Natural killer cell (primary cell): ENCODE data around the gene ADPRS. TPM values are rescaled to one million over a fixed set of nuclear protein-coding genes. Genes with fewer than 3 reads are reported as not detected.
A peak's percentile ranks its signal among the peaks of the same experiment; 100 is the strongest.

ENCODE experiments used
- ATAC-seq, 3 donors: fragments of 150-1000 bp in 2 of 3; fragments of 200-7000 bp in 1 of 3; cut with Tn5 transposase; 1 replicate in 1 of 3; 2 replicates in 2 of 3; pipeline ENCODE4 v1.10.0; 2021; ENCODE audit warnings: mild to moderate bottlenecking in 2 of 3, moderate library complexity in 2 of 3
- DNase-seq, 2 donors: peaks; one replicate each; pipeline versions ENCODE4 v3.0.0 to v3.0.0-alpha.2; 2013 to 2021; ENCODE audit warnings: mixed read lengths in 1 of 2
- H3K27ac ChIP-seq: one replicate; pipeline ENCODE4 v1.5.1; 2013; ENCODE audit warnings: mild to moderate bottlenecking, low read length
- H3K27me3 ChIP-seq: one replicate; pipeline ENCODE4 v1.6.1; 2013; ENCODE audit warnings: low read length; ENCODE audit not compliant: control insufficient read depth, insufficient read depth
- H3K36me3 ChIP-seq: one replicate; pipeline ENCODE4 v1.6.1; 2013; ENCODE audit warnings: low read length; ENCODE audit not compliant: control insufficient read depth, insufficient read depth
- H3K4me1 ChIP-seq: one replicate; pipeline ENCODE4 v1.6.1; 2013; ENCODE audit warnings: low read length; ENCODE audit not compliant: control insufficient read depth, insufficient read depth
- H3K4me3 ChIP-seq: one replicate; pipeline ENCODE4 v1.5.1; 2013; ENCODE audit warnings: low read length
- H3K9me3 ChIP-seq: one replicate; pipeline ENCODE4 v1.6.1; 2013; ENCODE audit warnings: low read length; ENCODE audit not compliant: control insufficient read depth, insufficient read depth
- H3K27ac Mint-ChIP-seq, 2 donors: one replicate each; pipeline ENCODE4 v1.8.0; 2022; ENCODE audit warnings: mild to moderate bottlenecking in 2 of 2, mixed read lengths in 2 of 2, moderate library complexity in 1 of 2
- H3K27me3 Mint-ChIP-seq, 2 donors: one replicate each; pipeline ENCODE4 v1.8.0; 2022; ENCODE audit warnings: low read depth in 2 of 2, mixed read lengths in 2 of 2
- H3K36me3 Mint-ChIP-seq: one replicate; pipeline ENCODE4 v1.8.0; 2022; ENCODE audit warnings: mixed read lengths
- H3K4me1 Mint-ChIP-seq, 2 donors: one replicate each; pipeline ENCODE4 v1.8.0; 2022; ENCODE audit warnings: mixed read lengths in 2 of 2
- H3K4me3 Mint-ChIP-seq: one replicate; pipeline ENCODE4 v1.8.0; 2022; ENCODE audit warnings: mild to moderate bottlenecking, moderate library complexity, mixed read lengths
- H3K9me3 Mint-ChIP-seq, 2 donors: one replicate each; pipeline ENCODE4 v1.8.0; 2022; ENCODE audit warnings: mixed read lengths in 2 of 2
- CTCF ChIP-seq: fragments of 200-600 bp; IDR thresholded peaks from one replicate; pipeline ENCODE4 v1.8.0; 2022; ENCODE audit warnings: antibody characterized with exemption
- WGBS: methylation state at CpG from one replicate; pipeline ENCODE4 v1.1.7; 2013; ENCODE audit warnings: missing lambda C conversion rate; ENCODE audit not compliant: insufficient coverage; 5-methylcytosine and 5-hydroxymethylcytosine counted together
- intact Hi-C: fragments of 100-400 bp; cut with micrococcal nuclease; formaldehyde crosslinking; loops from one replicate; pipeline ENCODE4 v1.14.2; 2022
- total RNA-seq, 4 donors: library from RNA; stranded (reverse); fragments of 120-200 nt in 1 of 4; gene quantifications; one replicate each; pipeline versions ENCODE4 v1.2.3 to v1.2.4, GENCODE V29; 2013 to 2022

Gene ADPRS
- total RNA-seq, 3 donors from 2014 or later (not counting 1 experiment from before 2014, with no cell fraction given) = 9.6 to 15.9 (median 12.4) TPM

GRCh38 chr1:36136535-36136934 lies 47.8 kb downstream of the ADPRS start:
- H3K27me3 Mint-ChIP-seq = no peaks in the 10 kb centered on the region
- peaks cover 0 to 8% of the 10 kb centered on the region in 2 donors for H3K4me1 Mint-ChIP-seq
- H3K36me3 Mint-ChIP-seq = no peaks in the 10 kb centered on the region
- no peak for TF ChIP-seq CTCF
- no peak for DNase-seq
- H3K9me3 ChIP-seq = no peaks in the 10 kb centered on the region
- intact Hi-C loops = no loop called here
- H3K27me3 ChIP-seq = no peaks in the 10 kb centered on the region
- H3K36me3 ChIP-seq = peaks cover 32% of the 10 kb centered on the region
- 100% methylated on average over 1 of the region's 1 CpG for WGBS
- H3K4me3 ChIP-seq = no peak overlapping the region
- H3K4me1 ChIP-seq = no peaks in the 10 kb centered on the region
- H3K27ac ChIP-seq = no peak overlapping the region
- no peak for ATAC-seq
- H3K4me3 Mint-ChIP-seq = no peak overlapping the region
- H3K27ac Mint-ChIP-seq = no peak overlapping the region
- no peaks in the 10 kb centered on the region for H3K9me3 Mint-ChIP-seq

- DNase-seq (no peak), ATAC-seq (no peak)
- intact Hi-C loops = no loop called here
- Histone ChIP-seq H3K27ac (no peak overlapping the region), H3K4me1 (no peaks in the 10 kb centered on the region), H3K4me3 (no peak overlapping the region), H3K9me3 (no peaks in the 10 kb centered on the region), H3K36me3 (peaks cover 32% of the 10 kb centered on the region), H3K27me3 (no peaks in the 10 kb centered on the region)
- no peaks in the 10 kb centered on the region for H3K9me3 Mint-ChIP-seq
- no peak overlapping the region for H3K4me3 Mint-ChIP-seq
- H3K36me3 Mint-ChIP-seq = no peaks in the 10 kb centered on the region
- peaks cover 0 to 13% of the 10 kb centered on the region in 2 donors for H3K4me1 Mint-ChIP-seq
- H3K27me3 Mint-ChIP-seq = no peaks in the 10 kb centered on the region
- H3K27ac Mint-ChIP-seq = no peak overlapping the region
- 87% methylated on average over 5 of the region's 5 CpGs for WGBS
- TF ChIP-seq CTCF = no peak
Observed at GRCh38 chr1:36137226-36137625, 48.5 kb downstream of the ADPRS start.

- ATAC-seq = no peak
- no peak for DNase-seq
- H3K4me1 Mint-ChIP-seq = peaks cover 0 to 15% of the 10 kb centered on the region in 2 donors
- no peak for TF ChIP-seq CTCF
- 98% methylated on average over 2 of the region's 3 CpGs for WGBS
- no peaks in the 10 kb centered on the region for H3K36me3 Mint-ChIP-seq
- no peaks in the 10 kb centered on the region for H3K27me3 Mint-ChIP-seq
- H3K27ac Mint-ChIP-seq = no peak overlapping the region
- peaks cover 32% of the 10 kb centered on the region for H3K36me3 ChIP-seq
- intact Hi-C loops = no loop called here
- no peaks in the 10 kb centered on the region for H3K9me3 ChIP-seq
- no peak overlapping the region for H3K4me3 Mint-ChIP-seq
- no peak overlapping the region for H3K4me3 ChIP-seq
- H3K4me1 ChIP-seq = no peaks in the 10 kb centered on the region
- H3K27ac ChIP-seq = no peak overlapping the region
- no peaks in the 10 kb centered on the region for H3K27me3 ChIP-seq
- H3K9me3 Mint-ChIP-seq = no peaks in the 10 kb centered on the region
Observed at GRCh38 chr1:36137776-36138175, 49.1 kb downstream of the ADPRS start.

- TF ChIP-seq CTCF = no peak
- Histone ChIP-seq H3K36me3 (peaks cover 32% of the 10 kb centered on the region), H3K4me3 (no peak overlapping the region), H3K4me1 (no peaks in the 10 kb centered on the region), H3K9me3 (no peaks in the 10 kb centered on the region), H3K27me3 (no peaks in the 10 kb centered on the region), H3K27ac (no peak overlapping the region)
- H3K36me3 Mint-ChIP-seq = no peaks in the 10 kb centered on the region
- no peaks in the 10 kb centered on the region for H3K27me3 Mint-ChIP-seq
- peak overlapping the region in 1 of 2 donors; percentile 30 for H3K27ac Mint-ChIP-seq
- no peaks in the 10 kb centered on the region for H3K9me3 Mint-ChIP-seq
- no peak for ATAC-seq
- H3K4me1 Mint-ChIP-seq = peaks cover 9 to 24% of the 10 kb centered on the region in 2 donors
- no peak overlapping the region for H3K4me3 Mint-ChIP-seq
- 98% methylated on average over 5 of the region's 5 CpGs for WGBS
- no peak for DNase-seq
- intact Hi-C loops = no loop called here
Observed at GRCh38 chr1:36139521-36139920, 50.8 kb downstream of the ADPRS start.
